IPS DF 19.7 (cell line): ENCODE data around the gene KLHDC8A.
"Not testable (repeated sequence)": the region's sequence is repeated elsewhere in the genome, so short reads cannot be mapped to it uniquely, and the experiment has no call there.

Experiments used
- DNase-seq: peaks from one replicate; pipeline ENCODE4 v3.0.0-alpha.2; 2013; ENCODE audit warnings: low read depth, low spot score

KLHDC8A gene

GRCh38 chr1:205298191-205298994 is 58.3 kb downstream of the KLHDC8A start:
- DNase-seq, result peak; percentile 86

GRCh38 chr1:205297546-205298177 is 59.1 kb downstream of the KLHDC8A start:
- not testable (repeated sequence) for DNase-seq

DNA sequence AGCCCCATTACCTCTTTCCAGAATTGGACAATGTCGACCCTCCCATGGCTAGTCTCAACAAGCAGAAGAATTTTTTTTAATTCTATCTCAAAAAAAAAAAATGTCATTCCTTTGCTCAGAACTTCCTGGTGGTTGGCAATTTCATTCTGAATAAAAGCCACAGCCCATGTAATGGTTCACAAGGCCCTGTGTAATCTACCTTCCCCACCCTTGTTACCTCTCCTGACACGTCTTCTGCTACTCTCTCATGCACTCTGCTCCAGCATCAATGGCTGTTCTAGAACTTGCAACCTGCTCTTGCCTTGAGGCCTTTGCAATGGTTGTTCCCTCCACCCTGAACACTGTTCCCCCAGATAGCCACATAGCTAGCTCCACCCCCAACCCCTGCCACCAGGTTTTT is 60.6 kb downstream of the KLHDC8A start:
- no peak for DNase-seq

DNA sequence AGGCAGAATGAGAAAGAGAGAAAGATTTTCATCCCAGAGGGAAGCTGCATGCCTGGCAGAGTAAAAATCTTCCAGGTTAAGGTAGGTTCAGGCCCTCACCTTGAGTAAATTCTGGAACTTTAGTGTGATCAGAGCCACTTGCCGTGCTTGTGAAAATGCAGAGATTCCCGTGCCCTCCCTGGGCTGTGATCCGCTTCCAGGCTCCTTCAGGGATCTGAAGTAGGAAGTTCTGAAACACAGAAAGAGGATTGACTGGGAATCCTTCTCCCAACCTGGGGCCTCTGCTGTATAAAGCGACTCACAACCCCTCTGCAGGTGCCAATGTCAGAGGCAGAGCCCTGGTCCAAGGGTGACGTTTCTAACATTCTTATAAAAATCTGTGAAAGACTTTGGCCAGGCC is 61.8 kb downstream of the KLHDC8A start:
- no peak for DNase-seq

DNA sequence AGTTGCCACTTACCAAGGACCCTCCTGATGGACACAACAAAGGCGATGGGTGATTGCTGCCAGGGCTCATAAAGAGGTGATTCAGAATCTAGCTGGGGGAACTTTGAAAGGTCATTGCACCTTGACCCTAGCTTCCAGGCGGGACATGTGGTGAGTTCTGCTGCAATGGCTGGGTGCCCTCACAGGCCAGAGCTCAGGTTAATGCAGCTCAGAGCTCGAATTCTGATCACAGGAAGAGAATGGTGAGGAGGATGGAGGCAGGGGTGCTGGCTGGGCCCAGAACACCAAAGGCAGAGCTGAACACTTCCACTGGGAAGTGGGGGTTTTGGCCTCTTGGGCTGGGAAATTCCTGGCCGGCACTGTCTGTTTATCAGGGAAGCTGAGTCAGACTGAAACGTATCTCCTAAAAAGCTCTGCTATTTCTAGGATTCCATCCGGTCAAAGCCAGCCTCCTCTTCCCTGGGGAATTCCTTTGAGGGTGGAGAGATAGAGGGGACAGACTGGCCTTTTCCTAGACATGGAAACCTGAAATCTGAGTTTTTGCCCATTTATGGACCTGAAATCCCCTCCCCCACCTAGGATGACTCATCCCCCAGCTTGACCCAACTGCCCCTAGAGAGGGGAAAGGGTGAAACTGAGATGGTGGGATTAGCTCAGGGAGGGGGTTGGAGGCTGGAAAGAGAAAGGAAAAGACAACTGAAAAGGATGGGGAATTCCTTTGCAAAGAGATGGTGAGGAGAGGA is 62.4 kb downstream of the KLHDC8A start:
- DNase-seq, result peak; percentile 90

- no peak for DNase-seq
Measured at GRCh38 chr1:205293350-205294074, 63.2 kb downstream of the KLHDC8A start.

GRCh38 chr1:205291596-205291995 is 65.1 kb downstream of the KLHDC8A start:
- DNase-seq, result no peak

GRCh38 chr1:205287767-205288559 is 68.8 kb downstream of the KLHDC8A start:
- DNase-seq, result no peak

DNA sequence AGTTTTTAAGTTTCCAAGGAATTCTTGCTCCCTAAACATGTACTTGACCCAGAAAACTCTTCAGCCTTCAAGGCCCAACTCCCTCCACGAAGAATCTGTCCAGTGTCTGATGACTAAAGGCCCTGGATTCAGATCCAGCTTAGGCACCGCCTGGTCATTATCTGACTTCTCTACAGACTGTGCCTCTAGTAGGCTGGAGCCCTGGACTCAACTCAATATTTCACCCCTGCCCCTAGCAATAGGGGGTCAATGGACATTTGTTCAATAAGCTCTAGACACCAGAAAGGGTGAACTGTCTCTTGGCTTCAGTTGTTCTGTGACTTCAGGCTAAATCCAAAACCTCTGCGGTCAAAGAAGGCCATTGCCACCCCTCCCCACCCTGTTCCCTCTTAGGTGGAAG is 69.6 kb downstream of the KLHDC8A start:
- DNase-seq, result no peak

DNA sequence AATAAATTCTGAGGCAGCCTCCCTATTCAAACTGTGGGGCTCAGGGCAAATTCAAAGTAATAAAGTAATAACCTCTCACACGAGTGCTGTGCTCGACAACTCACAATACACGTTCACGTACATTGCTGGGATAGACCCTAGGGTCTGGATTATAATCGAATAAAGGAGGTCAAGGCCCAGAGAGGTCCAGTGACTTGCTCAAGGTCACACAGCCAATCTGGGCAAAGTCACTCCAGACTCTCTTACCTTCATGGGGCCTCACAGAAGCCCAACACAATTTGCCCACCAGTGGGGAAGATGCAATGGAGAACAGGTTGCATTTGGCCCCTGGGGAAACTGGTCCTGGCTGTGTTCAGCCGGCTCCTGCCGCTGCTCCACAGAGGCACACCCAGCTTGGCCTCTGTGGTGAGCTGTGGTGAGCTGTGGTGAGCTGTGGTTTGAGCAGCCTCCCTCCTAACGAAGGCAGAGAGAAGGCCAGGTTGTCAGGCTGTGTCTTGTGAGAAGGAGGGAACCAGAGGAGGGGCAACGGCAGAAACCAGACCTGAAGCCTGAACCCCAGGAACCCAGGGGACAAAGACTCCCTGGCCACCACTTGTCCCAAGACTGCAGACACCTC is 70.3 kb downstream of the KLHDC8A start:
- DNase-seq, result no peak
